KMS-11 (cell line): ENCODE results near the gene CDC42.
"Not testable (repeated sequence)": the region's sequence is repeated elsewhere in the genome, so short reads cannot be mapped to it uniquely, and the experiment has no call there.

ENCODE experiments used
- H2AFZ ChIP-seq: fragments of 200-600 bp; sonication (generic); 2 replicates; pipeline ENCODE4 v1.6.1; 2016; ENCODE audit warnings: antibody characterized with exemption, mixed run types, low read depth
- H3K27ac ChIP-seq: fragments of 200-600 bp; sonication (generic); 2 replicates; pipeline ENCODE4 v1.6.1; 2016; ENCODE audit warnings: mild to moderate bottlenecking, mixed run types
- H3K27me3 ChIP-seq: fragments of 200-600 bp; sonication (generic); 2 replicates; pipeline ENCODE4 v1.6.1; 2017; ENCODE audit warnings: mild to moderate bottlenecking, low read depth, mixed run types, moderate library complexity; ENCODE audit not compliant: insufficient read depth
- H3K36me3 ChIP-seq: fragments of 200-600 bp; sonication (generic); 2 replicates; pipeline ENCODE4 v1.6.1; 2017; ENCODE audit warnings: mild to moderate bottlenecking, mixed run types; ENCODE audit not compliant: insufficient read depth
- H3K4me1 ChIP-seq: fragments of 200-600 bp; sonication (generic); 2 replicates; pipeline ENCODE4 v1.6.1; 2016; ENCODE audit warnings: mild to moderate bottlenecking, low read depth, mixed run types; ENCODE audit not compliant: poor library complexity, severe bottlenecking
- H3K4me2 ChIP-seq: fragments of 200-600 bp; sonication (generic); 2 replicates; pipeline ENCODE4 v1.7.0; 2016; ENCODE audit warnings: mild to moderate bottlenecking, mixed run types
- H3K4me3 ChIP-seq: fragments of 200-600 bp; sonication (generic); IDR thresholded peaks from 2 replicates; pipeline ENCODE4 v1.6.1; 2017; ENCODE audit warnings: low read depth, low read length, mixed read lengths; ENCODE audit not compliant: insufficient read depth
- H3K79me2 ChIP-seq: fragments of 200-600 bp; sonication (generic); 2 replicates; pipeline ENCODE4 v1.6.1; 2016; ENCODE audit warnings: low read depth, mixed run types; ENCODE audit not compliant: insufficient read depth
- H3K9ac ChIP-seq: fragments of 200-600 bp; sonication (generic); 2 replicates; pipeline ENCODE4 v1.6.1; 2016; ENCODE audit warnings: mild to moderate bottlenecking, mixed run types
- H4K20me1 ChIP-seq: fragments of 200-600 bp; sonication (generic); 2 replicates; pipeline ENCODE4 v1.6.1; 2016; ENCODE audit warnings: mild to moderate bottlenecking, mixed run types; ENCODE audit not compliant: insufficient read depth
- TF ChIP-seq, protein P1 (sequence below): fragments of 200-600 bp; sonication (generic); conservative IDR thresholded peaks from 2 replicates; pipeline ENCODE4 v1.6.1; 2017; ENCODE audit warnings: low read depth, mild to moderate bottlenecking, antibody characterized with exemption, low read length, moderate library complexity, mixed read lengths

Gene CDC42

DNA sequence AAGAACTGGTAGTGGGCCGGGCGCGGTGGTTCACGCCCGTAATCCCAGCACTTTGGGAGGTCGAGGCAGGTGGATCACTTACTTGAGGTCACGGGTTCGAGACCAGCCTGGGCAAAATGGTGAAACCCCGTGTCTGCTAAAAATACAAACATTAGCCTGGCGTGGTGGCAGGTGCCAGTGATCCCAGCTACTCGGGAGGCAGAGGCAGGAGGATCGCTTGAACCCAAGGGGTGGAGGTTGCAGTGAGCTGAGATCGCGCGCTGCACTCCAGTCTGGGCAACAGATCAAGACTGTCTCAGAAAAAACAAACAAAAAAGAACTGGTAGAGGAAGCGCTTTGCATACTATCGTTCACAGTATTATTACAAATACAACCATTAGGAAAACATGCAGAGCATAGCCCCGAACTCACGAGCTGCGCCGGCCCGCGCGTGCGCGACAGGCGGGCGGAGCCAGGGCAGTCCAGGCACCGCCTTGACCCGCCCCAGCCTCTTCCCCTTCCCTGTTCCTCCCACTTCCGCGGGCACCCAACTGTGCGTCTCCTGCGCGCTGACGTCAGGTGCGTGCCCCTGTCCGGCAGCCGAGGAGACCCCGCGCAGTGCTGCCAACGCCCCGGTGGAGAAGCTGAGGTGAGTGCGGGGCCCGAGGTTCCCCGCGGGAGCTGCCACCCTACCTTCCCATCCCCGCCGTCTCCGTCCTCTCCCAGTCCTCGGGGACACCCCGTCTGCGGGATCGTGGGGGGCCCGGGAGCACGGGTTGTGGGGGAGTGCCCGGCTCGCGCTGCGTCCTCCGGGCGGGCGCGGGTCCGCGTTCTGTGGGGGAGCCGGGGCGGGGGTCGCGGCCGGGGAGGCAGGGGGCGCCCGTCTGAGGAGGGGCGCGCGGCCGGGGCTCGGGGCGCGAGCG lies at the start of gene CDC42:
TSS of gene CDC42 (plus strand) at position 595 of the 902 bp plus-strand sequence. CDS start 25,770 bp downstream, outside the sequence.
- Histone ChIP-seq H3K27ac (peak within 1 kb of the TSS; percentile 95), H2AFZ (peak within 1 kb of the TSS; percentile 100)

DNA sequence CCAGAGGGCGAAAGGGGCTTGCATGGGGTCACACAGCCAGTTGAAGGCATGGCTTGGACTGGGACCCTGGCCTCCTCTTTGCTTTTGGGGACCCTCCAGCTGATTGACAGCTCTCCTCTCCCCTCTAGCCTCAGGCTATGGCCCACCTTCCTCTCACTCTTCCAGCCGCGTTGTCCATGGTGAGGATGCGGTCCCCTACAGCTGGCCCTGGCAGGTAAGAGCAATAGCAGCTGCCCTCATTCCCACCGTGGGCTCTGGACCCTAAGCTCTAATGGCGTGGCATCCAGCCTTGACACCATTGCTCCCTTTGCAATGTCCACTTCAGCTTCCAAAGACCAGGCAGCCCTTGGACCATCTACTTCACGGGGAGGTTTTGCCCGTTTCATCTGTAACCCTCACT lies 49.6 kb upstream of the CDC42 start:
- H3K36me3 ChIP-seq, H3K79me2 ChIP-seq, H3K9ac ChIP-seq, H3K4me2 ChIP-seq, H4K20me1 ChIP-seq, H3K27me3 ChIP-seq, H3K4me1 ChIP-seq, H3K27ac ChIP-seq, H3K4me3 ChIP-seq, H2AFZ ChIP-seq: not testable (repeated sequence)

More for the DNA sequence above, at the start of gene CDC42:
- H3K4me2 ChIP-seq = peak within 1 kb of the TSS; percentile 83
- peaks cover 31% of the 10 kb centered on the region for H4K20me1 ChIP-seq
- peak within 1 kb of the TSS; percentile 97 for H3K9ac ChIP-seq
- H3K27me3 ChIP-seq = no peaks in the 10 kb centered on the region
- no peaks in the 10 kb centered on the region; the same call in 1 of the 2 replicates for H3K36me3 ChIP-seq
- H3K4me1 ChIP-seq = peaks cover 31% of the 10 kb centered on the region
- TF ChIP-seq, protein P1, sequence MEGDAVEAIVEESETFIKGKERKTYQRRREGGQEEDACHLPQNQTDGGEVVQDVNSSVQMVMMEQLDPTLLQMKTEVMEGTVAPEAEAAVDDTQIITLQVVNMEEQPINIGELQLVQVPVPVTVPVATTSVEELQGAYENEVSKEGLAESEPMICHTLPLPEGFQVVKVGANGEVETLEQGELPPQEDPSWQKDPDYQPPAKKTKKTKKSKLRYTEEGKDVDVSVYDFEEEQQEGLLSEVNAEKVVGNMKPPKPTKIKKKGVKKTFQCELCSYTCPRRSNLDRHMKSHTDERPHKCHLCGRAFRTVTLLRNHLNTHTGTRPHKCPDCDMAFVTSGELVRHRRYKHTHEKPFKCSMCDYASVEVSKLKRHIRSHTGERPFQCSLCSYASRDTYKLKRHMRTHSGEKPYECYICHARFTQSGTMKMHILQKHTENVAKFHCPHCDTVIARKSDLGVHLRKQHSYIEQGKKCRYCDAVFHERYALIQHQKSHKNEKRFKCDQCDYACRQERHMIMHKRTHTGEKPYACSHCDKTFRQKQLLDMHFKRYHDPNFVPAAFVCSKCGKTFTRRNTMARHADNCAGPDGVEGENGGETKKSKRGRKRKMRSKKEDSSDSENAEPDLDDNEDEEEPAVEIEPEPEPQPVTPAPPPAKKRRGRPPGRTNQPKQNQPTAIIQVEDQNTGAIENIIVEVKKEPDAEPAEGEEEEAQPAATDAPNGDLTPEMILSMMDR = no peak
- H3K79me2 ChIP-seq = peaks cover 39% of the 10 kb centered on the region
- peak within 1 kb of the TSS; percentile 80 for H3K4me3 ChIP-seq

DNA sequence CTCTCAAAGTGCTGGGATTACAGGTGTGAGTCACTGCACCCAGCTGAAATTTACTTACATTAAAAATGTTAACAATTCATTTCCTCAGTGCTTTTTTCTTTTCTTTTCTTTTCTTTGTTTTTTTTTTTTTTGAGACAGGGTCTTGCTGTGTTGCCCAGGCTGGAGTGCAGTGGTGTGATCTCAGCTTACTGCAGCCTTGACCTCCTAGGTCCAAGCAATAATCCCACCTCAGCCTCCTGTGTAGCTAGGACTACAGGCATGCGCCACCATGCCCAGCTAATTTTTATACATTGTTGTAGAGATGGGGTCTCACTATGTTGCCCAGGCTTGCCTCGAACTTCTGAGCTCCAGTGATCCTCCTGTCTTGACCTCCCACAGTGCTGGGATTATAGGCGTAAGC lies 48.5 kb upstream of the CDC42 start:
- H2AFZ ChIP-seq, H3K4me3 ChIP-seq, H3K4me1 ChIP-seq, H3K4me2 ChIP-seq, H3K27me3 ChIP-seq, H3K9ac ChIP-seq, H4K20me1 ChIP-seq, H3K79me2 ChIP-seq, H3K27ac ChIP-seq, H3K36me3 ChIP-seq: not testable (repeated sequence)

DNA sequence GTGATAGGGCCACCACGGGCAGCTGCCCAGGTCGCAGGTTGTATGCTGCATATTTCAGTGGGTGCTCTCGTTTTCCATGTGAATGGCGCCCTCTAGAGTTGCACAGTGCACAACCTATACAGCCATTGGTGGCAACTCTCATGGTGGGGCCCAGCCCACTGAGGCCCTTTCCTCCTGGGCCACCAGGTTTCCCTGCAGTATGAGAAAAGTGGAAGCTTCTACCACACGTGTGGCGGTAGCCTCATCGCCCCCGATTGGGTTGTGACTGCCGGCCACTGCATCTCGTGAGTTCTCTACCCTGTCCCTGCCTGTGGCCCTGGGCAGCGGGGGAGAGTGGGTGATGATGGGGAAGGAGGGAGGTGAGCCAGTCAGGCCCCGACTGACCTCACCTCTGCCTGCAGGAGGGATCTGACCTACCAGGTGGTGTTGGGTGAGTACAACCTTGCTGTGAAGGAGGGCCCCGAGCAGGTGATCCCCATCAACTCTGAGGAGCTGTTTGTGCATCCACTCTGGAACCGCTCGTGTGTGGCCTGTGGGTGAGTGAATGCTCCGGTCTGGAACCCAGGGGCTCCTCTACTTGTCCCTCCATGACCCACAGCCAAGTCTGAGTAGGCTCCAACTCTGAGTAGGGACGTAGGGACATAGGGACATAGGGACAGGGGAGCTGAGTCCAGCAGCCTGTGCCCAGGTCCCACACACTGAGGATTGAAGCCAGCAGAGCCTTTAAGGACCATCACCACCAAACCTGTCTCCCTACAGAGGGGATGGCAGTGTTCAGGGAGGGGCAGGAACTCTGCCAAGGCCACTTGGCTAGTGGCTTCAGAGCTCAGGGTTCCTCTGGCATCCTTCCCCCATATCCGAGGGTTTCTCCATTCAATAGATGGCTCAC lies 47.0 kb upstream of the CDC42 start:
- H3K4me1 ChIP-seq, H3K36me3 ChIP-seq, H3K4me2 ChIP-seq, H3K27ac ChIP-seq, H2AFZ ChIP-seq, H3K9ac ChIP-seq, H3K4me3 ChIP-seq, H4K20me1 ChIP-seq, H3K79me2 ChIP-seq, H3K27me3 ChIP-seq: not testable (repeated sequence)
- TF ChIP-seq, protein P1 = peak; percentile 35; the same call in 1 of the 2 replicates

DNA sequence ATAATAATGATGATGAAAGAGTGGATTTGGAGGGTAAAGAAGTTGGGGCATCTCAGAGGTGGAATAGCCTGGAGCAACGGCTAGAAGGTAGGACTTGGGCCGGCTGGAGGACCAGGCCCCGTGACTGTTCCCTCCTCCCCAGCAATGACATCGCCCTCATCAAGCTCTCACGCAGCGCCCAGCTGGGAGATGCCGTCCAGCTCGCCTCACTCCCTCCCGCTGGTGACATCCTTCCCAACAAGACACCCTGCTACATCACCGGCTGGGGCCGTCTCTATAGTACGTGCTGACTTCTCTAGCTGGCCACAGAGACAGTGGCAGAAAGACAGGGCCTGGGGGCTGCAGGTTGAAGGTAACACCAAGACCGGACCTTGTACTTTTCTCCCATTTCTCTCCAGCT lies 45.8 kb upstream of the CDC42 start:
- H3K4me3 ChIP-seq, H2AFZ ChIP-seq, H3K27ac ChIP-seq, H3K4me1 ChIP-seq, H3K79me2 ChIP-seq, H4K20me1 ChIP-seq, H3K9ac ChIP-seq, H3K27me3 ChIP-seq, H3K36me3 ChIP-seq, H3K4me2 ChIP-seq: not testable (repeated sequence)

DNA sequence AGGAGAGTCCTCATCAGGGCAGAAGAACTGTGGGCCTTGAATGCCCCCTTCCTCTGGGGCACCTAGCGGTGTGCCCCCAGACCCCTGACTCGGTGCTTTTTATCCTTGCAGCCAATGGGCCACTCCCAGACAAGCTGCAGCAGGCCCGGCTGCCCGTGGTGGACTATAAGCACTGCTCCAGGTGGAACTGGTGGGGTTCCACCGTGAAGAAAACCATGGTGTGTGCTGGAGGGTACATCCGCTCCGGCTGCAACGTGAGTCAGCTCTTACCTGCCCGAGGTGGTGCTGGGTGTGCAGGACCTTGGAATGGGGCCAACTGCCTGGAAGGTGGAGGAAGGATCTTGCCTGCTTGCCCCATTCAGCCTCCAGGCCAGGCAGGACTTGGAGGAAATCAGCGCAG lies 45.2 kb upstream of the CDC42 start:
- not testable (repeated sequence) for H3K9ac ChIP-seq, H3K4me2 ChIP-seq, H3K4me1 ChIP-seq, H3K79me2 ChIP-seq, H3K27me3 ChIP-seq, H3K27ac ChIP-seq, H2AFZ ChIP-seq, H4K20me1 ChIP-seq, H3K4me3 ChIP-seq, H3K36me3 ChIP-seq

DNA sequence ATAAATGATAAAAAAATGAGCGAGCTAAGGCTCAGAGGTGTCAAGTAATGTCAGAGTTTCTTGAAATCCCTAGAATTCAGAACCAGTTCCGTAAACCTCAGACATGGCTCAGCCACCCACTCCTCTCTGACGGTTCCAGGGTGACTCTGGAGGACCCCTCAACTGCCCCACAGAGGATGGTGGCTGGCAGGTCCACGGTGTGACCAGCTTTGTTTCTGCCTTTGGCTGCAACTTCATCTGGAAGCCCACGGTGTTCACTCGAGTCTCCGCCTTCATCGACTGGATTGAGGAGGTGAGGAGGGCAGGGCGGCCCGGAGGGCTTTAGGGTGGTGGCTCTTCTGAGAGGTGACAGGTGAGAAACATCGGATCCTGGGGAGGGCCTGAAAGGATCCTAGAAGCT lies 42.9 kb upstream of the CDC42 start:
- not testable (repeated sequence) for H3K9ac ChIP-seq, H3K27ac ChIP-seq, H3K4me2 ChIP-seq, H3K27me3 ChIP-seq, H3K79me2 ChIP-seq, H3K4me3 ChIP-seq, H4K20me1 ChIP-seq, H2AFZ ChIP-seq, H3K36me3 ChIP-seq, H3K4me1 ChIP-seq

DNA sequence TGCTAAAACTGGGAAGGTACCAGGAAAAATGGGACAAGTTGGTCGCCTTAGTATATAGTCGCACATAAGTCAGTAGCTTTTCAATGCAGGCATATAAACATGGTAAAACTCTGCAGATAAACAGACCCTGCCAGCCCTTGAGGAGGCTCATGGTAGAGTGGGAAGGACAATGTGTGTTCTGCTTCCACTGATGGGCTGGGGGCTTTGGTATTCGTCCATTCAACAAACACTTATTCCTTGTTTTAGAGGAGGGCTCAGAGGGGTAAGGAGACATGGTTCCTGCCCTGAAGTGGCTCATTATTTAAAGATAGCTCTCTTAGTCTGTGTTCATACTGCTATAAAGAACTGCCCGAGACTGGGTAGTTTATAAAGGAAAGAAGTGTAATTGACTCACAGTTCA lies 39.8 kb upstream of the CDC42 start:
- H3K4me1 ChIP-seq, H3K36me3 ChIP-seq, H3K79me2 ChIP-seq, H3K27me3 ChIP-seq, H3K9ac ChIP-seq, H4K20me1 ChIP-seq, H2AFZ ChIP-seq, H3K4me3 ChIP-seq, H3K4me2 ChIP-seq, H3K27ac ChIP-seq: not testable (repeated sequence)
